NCI-H2171 treated with DMSO at 0.1 percent for 48 hours (cell line): ENCODE measurements around the gene FAM221B.

Experiments used
- DNase-seq: peaks from one replicate; lab custom pipeline; 2025; lab: John Stamatoyannopoulos, UW

FAM221B gene

GRCh38 chr9:35847792-35848572 lies 19.4 kb upstream of the FAM221B start:
- peak; percentile 66 for DNase-seq

- no peak for DNase-seq
Observed at GRCh38 chr9:35845824-35846771, 17.6 kb upstream of the FAM221B start.

GRCh38 chr9:35844628-35845270 lies 16.2 kb upstream of the FAM221B start:
- DNase-seq, result no peak

GRCh38 chr9:35842795-35843194 lies 14.3 kb upstream of the FAM221B start:
- no peak for DNase-seq

GRCh38 chr9:35842020-35842745 lies 13.7 kb upstream of the FAM221B start:
- no peak for DNase-seq

GRCh38 chr9:35841645-35841900 lies 13.0 kb upstream of the FAM221B start:
- DNase-seq, result no peak

- DNase-seq, result no peak
Observed at GRCh38 chr9:35840881-35841644, 12.5 kb upstream of the FAM221B start.

- DNase-seq, result no peak
Observed at GRCh38 chr9:35839926-35840325, 11.4 kb upstream of the FAM221B start.

- no peak for DNase-seq
Observed at GRCh38 chr9:35836595-35836994, 8.1 kb upstream of the FAM221B start.

GRCh38 chr9:35835766-35836165 lies 7.2 kb upstream of the FAM221B start:
- DNase-seq, result no peak

GRCh38 chr9:35835216-35835632 lies 6.7 kb upstream of the FAM221B start:
- no peak for DNase-seq

GRCh38 chr9:35834260-35835215 lies 6.0 kb upstream of the FAM221B start:
- peak; percentile 1 for DNase-seq

GRCh38 chr9:35832814-35833213 lies 4.3 kb upstream of the FAM221B start:
- DNase-seq, result no peak

- DNase-seq, result no peak
Observed at GRCh38 chr9:35831040-35831439, 2.5 kb upstream of the FAM221B start.

- DNase-seq, result no peak
Observed at GRCh38 chr9:35829764-35830096, 1.2 kb upstream of the FAM221B start.

- DNase-seq, result peak; percentile 69
Observed at GRCh38 chr9:35829084-35829763, 692 bp upstream of the FAM221B start, which contains the start of gene TMEM8B. Gene TMEM8B, plus strand, starts transcription at chr9:35829228. Its CDS starts 220 bp downstream, at chr9:35829448.

GRCh38 chr9:35827486-35827885 lies 1.0 kb downstream of the FAM221B start:
- DNase-seq, result no peak

GRCh38 chr9:35826071-35826701 lies 2.3 kb downstream of the FAM221B start:
- DNase-seq, result peak; percentile 59

- DNase-seq, result no peak
Observed at GRCh38 chr9:35822926-35823325, 5.6 kb downstream of the FAM221B start.
